ENCODE measurements around the gene ELOVL6.

DNA sequence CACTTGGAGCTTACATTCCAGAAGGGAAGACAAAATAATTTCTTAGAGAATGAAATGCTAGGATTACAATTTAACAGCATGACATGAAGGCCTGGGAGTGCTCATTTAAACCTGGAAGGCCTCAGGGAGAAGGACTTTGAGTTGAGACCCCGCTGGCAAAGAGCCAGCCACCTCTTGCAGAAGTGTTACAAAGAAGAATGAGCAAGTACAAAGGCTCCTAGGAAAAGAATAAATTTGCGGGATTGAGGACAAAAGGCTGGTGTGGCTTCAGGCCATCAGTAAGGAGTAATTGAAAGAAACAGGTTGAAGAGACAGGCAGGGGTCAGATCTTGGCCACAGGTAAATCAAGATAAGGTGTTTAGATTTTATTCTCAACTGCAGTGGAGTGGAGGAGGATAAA, 3.1 kb upstream of the ELOVL6 start:
- TF ChIP-seq, protein P1, sequence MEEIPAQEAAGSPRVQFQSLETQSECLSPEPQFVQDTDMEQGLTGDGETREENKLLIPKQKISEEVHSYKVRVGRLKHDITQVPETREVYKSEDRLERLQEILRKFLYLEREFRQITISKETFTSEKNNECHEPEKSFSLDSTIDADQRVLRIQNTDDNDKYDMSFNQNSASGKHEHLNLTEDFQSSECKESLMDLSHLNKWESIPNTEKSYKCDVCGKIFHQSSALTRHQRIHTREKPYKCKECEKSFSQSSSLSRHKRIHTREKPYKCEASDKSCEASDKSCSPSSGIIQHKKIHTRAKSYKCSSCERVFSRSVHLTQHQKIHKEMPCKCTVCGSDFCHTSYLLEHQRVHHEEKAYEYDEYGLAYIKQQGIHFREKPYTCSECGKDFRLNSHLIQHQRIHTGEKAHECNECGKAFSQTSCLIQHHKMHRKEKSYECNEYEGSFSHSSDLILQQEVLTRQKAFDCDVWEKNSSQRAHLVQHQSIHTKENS (CRISPR knock-in tag; IDR thresholded peaks at IDR 0.05): no peak
- TF ChIP-seq, protein P2, sequence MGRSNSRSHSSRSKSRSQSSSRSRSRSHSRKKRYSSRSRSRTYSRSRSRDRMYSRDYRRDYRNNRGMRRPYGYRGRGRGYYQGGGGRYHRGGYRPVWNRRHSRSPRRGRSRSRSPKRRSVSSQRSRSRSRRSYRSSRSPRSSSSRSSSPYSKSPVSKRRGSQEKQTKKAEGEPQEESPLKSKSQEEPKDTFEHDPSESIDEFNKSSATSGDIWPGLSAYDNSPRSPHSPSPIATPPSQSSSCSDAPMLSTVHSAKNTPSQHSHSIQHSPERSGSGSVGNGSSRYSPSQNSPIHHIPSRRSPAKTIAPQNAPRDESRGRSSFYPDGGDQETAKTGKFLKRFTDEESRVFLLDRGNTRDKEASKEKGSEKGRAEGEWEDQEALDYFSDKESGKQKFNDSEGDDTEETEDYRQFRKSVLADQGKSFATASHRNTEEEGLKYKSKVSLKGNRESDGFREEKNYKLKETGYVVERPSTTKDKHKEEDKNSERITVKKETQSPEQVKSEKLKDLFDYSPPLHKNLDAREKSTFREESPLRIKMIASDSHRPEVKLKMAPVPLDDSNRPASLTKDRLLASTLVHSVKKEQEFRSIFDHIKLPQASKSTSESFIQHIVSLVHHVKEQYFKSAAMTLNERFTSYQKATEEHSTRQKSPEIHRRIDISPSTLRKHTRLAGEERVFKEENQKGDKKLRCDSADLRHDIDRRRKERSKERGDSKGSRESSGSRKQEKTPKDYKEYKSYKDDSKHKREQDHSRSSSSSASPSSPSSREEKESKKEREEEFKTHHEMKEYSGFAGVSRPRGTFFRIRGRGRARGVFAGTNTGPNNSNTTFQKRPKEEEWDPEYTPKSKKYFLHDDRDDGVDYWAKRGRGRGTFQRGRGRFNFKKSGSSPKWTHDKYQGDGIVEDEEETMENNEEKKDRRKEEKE (IDR thresholded peaks at IDR 0.05; ENCODE audit: borderline replicate concordance in 1 of 2, control insufficient read depth in 1 of 2, low read depth in 2 of 2, low read length in 1 of 2): no peak
